ENCODE results near the gene KIAA0319L.
"Not testable (repeated sequence)": the region's sequence is repeated elsewhere in the genome, so short reads cannot be mapped to it uniquely, and the experiment has no call there.

The KIAA0319L gene

DNA sequence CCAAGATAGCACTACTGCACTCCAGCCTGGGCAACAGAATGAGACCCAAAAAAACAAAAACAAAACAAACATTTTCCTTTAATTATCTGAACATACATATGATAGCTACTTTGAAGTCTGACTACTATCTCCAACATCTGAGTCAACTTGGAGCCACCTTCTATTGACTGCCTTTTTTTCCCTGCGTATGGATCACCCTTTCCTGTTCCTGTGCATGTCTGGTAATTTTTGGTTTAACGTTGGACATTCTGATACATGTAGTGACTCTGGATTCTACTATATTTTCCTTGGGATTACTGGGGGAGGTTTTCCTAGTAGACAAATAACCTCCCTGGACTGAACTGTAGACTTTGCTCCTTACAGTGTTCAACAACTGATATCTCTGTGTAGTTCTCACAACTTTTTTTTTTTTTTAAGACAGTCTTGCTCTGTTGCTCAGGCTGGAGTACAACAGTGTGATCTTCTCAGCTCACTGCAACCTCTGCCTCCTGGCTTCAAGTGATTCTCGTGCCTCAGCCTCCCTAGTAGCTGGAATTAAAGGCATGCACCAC lies 70.3 kb downstream of the KIAA0319L start:
- DNase-seq (ENCODE audit: low read depth) = no peak

DNA sequence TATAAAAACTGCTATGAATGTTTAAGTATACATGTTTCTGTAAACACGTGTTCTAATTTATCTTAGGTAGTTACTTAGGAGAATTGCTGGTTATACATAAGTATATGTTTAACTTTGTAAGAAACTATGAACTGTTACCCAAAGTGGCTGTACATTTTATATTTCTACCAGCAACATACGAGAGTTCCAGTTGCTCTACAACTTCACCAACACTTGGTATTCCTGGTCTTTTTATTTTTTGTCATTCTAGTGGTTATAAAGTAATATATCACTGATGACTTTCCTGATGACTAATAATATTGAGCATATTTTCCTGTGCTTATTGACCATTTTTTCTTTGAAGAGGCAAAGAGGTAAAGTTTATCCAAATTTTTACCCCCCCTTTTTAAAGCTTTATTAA lies 76.0 kb downstream of the KIAA0319L start:
- no peak for DNase-seq (ENCODE audit: low read depth)

DNA sequence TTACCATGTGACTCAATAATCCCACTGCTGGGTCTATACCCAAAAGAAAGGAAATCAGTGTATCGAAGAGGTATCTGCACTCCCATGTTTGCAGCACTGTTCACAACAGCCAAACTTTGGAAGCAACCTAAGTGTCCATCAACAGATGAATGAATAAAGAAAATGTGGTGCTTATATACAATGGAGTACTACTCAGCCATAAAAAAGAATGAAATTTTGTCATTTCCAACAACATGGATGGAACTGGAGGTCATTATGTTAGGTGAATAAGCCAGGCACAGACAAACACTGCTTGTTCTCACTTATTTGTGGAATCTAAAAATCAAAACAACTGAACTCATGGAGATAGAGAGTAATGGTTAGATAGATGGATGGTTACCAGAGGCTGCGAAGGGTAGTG lies 79.3 kb downstream of the KIAA0319L start:
- DNase-seq (ENCODE audit: low read depth) = no peak

DNA sequence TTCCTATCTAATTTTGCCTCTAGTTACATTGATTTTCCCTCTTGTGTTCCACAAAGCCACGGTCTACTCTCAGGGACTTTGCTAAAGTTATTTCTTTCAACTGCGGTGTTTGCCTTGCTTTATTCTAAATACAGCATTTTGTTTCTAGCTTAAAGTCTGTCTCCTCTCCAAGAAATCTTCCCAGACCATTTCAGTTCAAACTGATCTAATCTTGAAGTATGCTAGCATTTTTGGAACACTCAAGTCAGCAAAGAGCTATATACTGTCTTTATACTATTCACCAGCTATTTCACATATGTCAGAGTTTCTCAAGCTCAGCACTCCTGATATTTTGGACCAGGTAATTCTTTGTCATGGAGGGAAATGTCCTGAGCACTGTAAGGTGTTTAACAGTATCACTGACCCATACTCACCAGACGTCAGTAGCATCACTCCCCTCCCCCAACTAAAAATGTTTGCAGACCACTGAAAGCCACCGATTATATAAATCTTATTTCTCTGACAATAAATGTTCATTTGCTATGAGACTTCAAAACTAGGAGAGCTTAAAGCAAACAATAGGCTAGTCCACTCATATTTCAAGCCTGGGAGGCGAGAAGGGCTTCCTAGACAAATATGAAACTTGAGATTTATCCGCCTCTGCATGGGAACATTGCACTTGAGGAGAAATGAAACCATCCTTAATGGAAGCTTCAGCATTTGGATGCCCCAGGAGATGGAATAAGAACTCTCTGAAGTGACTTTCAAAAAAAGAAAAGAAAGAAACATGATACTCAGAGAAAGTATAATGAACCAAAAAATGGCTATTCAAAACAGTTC lies 81.1 kb downstream of the KIAA0319L start:
- no peak for DNase-seq (ENCODE audit: low read depth)

DNA sequence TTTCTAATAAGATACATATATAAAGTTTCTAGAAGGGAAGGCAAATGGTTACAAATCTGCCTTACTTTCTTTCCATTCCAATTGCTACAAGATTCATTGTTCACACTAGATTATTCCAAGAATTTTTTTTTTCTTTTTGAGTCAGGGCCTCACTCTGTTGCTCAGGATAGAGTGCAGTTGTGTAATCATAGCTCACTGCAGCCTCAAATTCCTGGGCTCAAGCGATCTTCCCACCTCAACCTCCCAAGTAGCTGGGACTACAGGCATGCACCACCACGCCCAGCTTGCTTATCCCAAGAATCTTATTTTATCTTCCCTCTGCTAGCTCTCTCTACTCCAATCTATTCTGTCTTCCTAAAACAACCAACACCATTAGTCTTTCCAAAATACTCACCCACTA lies 81.8 kb downstream of the KIAA0319L start:
- DNase-seq (ENCODE audit: low read depth) = no peak

DNA sequence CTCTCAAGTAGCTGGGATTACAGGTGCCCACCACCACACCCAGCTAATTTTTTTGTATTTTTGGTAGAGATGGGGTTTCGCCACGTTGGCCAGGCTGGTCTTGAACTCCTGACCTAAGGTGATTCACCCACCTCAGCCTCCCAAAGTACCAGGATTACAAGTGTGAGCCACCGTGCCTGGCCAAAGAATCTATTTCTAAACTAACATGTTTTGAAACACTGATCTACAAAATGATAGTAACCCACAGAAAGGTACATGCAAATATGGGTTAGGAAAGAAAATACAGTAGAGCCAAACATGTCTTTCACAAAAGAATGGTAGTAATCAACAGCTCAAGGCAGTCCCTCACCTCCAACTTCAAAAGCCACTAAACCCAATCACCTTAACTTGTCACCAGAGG lies 84.0 kb downstream of the KIAA0319L start:
- DNase-seq (ENCODE audit: low read depth) = not testable (repeated sequence)

DNA sequence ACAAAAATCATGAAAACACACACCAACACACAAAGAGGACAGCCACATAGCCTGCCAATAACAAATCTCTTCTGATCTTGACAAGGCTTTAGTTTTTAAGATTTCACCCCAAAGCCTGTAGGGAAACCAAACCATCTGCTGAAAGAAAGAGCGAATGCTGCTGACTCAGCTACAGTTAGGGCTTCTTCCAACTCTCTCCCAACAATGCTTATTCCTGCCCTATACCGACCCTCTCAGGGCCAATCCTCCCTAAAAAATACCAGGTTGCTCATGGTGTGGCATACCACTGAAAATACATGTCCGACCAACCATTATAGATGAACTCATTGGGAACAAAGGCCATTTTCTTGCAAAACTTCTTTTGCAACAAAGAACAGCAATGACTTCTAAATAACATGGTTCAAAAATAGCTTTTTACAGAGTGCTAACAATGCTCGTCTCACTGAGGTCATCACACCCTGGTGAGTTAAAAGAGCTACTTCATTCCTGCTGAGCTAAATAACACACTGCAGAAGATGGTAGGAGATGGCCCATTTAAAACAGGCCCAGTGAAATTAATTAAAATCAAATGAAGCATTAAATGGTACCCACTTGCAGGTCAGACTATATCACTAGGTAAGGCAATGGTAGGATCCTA lies 86.1 kb downstream of the KIAA0319L start:
- no peak for DNase-seq (ENCODE audit: low read depth)

DNA sequence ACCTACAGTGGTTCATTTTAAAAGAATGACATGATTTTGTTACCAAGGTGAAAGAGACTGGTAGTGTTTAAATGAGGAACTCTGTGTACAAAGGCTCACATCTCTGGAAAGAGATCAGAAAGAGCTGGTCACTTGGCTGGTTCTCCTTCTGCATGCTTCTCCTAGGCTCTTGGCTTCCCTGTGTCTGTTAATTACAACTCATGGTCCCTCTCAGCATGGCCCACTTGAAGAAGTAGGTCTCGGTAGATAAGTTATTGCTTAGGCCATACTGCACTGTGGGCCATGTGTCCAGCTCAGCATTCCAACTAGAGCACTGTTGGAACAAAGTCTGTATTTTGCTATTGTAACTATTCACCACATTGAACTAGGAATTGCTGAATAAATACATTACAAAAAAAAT lies 91.1 kb downstream of the KIAA0319L start:
- DNase-seq (ENCODE audit: low read depth) = no peak

DNA sequence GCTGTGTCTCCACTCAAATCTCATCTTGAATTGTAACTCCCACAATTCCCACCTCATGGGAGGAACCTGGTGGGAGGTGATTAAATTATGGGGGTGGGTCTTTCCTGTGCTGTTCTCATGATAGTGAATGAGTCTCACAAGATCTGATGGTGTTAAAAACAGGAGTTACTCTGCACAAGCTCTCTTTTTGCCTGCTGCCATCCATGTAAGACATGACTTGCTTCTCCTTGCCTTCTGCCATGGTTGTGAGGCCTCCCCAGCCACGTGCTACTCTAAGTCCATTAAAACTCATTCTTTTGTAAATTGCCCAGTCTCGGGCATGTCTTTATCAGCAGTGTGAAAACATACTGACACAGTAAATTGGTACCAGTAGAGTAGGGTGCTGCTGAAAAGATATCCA lies 93.5 kb downstream of the KIAA0319L start:
- not testable (repeated sequence) for DNase-seq (ENCODE audit: low read depth)

DNA sequence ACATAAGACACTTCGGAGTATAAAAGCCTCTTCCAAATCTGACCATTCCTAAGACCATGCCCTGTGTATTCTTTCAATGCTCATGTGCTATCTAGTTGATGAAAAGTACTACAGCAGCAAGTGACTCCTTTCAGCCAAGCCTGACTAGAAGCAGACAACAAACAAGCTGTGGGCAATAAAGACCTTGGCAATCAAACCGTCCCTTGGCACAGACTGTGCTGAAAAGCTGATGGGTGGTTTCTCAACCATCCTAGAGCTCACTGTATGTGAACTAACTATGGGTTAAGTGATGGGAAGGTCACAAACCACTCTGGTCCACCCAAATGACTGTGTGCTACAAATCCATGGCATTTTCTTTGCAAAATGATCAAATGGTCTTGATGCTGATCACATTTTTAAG lies 94.0 kb downstream of the KIAA0319L start:
- no peak for DNase-seq (ENCODE audit: low read depth)

DNA sequence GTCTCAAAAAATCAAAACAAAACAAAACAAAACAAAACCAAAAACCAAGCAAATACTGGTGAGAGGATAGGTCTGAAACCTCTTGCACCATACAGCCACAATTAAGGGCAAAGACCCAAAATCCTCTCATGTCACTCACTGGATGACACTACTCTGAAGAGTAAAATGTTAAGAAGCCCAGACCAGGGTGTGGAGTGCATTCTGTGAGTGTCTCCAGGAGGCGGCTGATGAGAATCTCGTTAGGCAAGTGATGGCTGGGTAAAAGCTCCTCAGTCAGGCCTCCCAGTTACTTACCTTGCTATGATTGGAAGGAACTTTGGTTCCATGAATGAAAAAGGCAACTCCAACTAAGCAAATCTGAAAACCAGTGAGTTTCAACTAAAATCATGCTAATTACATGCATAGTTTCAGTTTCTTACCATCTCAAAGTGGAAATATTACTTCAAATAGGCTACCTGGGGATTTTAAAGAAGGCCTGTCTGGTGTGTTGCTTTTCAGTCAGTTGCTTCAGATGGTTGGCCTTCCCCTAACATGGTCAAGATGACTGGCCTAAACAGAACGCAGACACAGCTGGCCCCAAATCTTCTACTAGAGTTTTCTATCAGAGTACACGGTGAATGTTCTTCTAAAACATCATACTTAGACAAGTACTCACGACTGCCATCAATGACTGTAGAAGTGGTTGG lies 95.1 kb downstream of the KIAA0319L start:
- no peak for DNase-seq (ENCODE audit: low read depth)

DNA sequence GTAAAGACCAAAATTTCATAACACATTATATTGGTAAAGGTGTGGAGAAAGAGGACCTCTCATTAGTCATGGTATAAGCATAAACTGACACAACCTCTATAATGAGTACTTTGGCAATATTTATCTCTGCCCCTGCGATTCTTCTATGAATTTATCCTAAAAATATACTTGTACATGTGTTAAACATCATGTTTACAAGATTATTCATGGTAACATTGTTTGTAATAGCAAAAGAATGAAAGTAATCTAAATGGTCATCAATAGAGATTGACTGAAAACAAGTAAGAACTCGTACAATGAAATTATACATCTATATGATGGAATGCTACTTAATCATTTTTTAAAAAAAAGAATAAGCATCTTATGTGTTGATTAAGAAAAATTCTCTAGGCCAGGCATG lies 96.4 kb downstream of the KIAA0319L start:
- DNase-seq (ENCODE audit: low read depth) = no peak

DNA sequence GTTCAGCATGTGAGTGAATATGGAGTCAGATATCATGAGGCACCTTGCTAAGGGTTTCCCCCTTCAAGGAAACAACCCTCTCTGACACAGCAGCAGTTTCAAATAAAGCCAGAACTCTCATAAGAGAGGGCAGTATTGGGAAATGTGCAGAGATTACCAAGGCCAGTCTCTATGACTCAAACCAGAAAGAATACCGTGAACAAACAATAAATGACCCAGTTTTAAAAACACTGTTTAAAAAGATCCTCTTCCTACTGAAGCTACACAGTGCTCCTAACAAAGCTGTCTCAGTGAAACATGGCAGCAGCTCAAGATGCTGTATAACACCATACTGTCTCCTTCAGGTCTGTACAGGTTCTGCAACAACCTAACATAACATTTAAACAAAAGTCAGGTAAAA lies 102.6 kb downstream of the KIAA0319L start:
- peak; percentile 52 for DNase-seq (ENCODE audit: low read depth)

DNA sequence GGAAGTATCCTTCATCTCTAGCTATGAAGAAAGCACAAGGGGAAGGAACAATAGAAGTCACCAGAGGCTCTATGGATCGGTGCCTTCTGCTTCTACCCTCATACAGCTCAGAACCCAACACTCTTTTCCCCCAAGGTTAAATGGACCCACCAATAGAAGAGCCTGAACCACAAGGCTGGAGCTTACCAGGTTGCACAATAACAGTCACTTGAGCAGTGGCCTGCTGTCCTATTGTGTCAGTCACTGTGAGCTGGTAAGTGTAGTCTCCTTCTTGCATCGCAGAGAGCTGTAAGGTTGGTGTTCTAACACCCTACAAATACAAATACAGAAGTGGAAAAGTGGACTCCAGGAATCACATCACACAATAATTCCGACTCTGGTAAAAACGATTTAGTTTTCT lies 103.0 kb downstream of the KIAA0319L start:
- DNase-seq (ENCODE audit: low read depth) = no peak

DNA sequence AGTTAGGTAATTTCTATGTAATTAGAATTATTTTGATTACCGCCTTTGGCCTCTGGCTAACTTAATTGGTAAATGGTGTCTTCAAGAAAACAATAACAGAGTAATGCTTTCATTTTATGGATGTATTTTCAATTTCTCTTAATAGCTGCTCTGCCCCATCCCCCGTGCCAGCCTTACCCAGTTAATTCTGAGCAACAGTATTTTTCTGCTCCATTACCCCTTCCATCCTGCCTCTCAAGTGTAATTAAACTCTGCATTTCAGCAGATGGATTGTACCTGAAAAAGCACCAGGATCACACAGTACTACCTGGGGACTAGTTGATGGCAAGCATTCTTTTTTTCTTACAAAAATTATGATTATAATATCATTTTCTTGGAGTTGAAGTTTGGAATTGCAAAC lies 104.2 kb downstream of the KIAA0319L start:
- DNase-seq (ENCODE audit: low read depth) = no peak

DNA sequence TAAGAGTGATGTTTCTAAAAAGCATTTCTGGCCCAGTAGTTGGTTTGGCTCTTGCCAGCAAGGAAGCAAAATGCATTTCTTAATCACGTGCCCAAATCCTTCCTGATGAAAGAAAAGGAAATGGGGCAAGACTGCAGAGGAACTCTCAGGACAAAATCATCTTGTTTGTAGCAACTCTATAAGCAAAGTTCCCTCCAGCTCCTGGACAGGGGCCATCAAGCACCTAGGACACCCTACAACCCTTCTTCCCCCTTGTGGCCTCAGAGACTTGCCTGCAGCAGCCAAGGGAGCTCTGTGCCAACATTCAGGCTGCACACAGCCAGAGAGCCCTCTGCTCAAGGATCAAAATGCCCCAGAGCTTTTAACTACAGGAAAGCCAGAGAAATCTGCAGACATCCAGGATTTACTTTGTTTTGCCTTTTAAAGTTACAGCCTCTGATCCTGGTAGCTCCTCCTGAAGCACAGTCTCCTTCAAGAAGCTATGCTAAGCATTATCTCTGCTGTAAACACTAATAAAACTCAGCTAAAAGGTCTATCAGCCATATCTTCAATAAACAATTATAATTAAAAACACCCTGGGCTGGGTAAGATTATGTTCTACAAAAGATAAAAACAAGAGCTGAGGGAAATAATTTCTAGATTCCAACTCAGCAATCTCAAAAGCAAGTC lies 105.0 kb downstream of the KIAA0319L start:
- no peak for DNase-seq (ENCODE audit: low read depth)

DNA sequence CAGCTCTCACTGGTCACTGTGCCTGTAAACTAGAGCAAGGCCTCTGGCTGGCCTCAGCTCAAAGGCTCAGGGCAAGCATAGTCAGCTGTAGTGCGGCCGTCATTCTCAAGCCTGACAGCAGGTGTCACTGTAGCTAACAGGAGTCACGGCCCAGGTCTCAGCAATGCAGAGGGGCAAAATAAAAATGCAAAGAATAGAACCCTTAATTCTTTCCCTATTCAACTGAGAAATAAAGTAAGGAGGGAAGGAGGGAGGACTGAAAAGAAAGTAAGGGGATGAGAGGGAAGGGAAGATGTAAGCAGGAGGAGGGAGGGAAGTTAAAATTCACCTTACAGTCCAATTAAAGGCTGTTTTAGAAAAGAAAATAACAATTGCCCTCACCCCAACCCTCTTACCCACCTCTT lies 106.1 kb downstream of the KIAA0319L start:
- peak; percentile 31 for DNase-seq (ENCODE audit: low read depth)

DNA sequence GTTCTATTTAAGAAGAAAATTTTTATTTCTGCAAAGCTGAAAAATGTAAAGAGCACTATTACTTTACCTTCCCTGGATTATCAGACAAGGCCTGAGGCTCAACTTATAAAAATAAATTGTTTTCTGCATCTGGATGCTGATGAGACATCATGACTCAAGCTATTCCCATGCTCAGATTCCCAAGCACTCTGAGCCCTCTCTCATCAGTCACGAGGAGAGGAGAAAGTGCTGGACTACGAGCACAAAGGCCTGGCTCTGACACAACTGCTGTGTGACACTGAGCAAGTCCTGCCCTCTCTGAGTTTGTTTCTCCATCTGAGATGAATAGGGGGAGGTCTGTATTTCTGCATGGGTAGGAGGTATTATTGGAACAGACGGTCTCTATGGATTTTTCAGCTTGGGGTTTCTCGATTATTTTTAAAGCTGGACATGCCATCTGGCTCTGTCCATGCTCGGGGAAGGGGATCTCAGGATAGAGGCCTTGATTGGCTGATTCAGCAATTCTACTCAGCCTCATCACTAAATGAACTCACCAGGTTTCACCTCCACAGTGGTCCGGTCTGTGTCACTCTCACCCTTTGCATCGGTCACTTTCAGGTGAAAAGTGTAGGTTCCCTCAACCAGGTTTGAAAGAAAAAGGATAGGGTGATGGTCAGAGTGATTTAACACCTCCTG lies 107.7 kb downstream of the KIAA0319L start:
- DNase-seq (ENCODE audit: low read depth) = peak; percentile 94

DNA sequence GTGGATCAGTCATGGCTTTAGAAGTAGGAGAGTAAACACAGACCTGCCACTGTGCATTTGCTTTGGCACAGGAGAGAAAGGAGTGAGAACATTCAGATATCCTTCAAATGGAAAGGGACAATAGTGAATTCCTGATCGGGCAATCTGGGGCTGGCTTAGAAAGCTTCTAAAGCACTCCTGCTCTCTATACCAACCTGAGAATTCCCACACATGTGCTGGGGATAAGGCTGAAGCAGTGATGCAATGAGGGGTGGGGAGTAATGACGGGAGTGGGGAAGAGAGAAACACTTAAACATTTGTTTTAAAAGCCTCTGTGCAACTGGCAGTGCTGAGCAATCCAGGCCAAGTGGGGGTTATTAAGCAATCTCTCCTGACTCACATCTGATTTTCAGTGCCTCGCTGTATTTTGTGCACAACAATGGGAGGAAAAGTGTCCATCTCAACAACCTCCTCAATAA lies 108.8 kb downstream of the KIAA0319L start:
- peak; percentile 89 for DNase-seq (ENCODE audit: low read depth)

DNA sequence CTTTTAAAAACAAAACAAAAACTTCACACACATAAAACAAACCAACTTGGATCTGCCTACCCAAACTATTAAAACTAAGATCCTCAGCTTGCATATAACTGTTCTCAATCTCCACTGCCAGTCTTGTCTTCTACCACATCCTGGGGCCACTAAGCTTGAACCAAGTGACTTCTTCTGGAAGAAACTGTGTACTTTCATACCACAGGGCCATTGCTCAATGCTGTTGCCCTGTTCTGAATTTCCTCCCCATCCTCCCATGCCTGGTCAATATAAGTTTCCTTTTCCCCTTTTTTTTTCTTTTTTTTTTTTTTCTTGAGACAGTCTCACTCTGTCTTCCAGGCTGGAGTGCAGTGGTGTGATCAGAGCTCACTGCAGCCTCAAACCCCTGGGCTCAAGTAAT lies 109.9 kb downstream of the KIAA0319L start:
- DNase-seq (ENCODE audit: low read depth) = no peak

DNA sequence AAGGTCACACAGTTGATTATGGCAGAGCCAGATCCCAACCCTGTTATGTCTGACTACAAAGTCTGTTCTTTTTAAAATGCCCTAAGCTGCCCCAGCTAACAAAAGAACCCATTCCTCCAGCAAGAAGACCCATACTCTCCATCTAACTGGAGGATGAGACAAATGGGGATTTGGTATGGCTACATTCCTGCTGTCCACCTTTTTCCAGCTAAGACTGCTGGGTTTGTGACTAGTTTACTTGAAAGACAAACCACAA lies 112.8 kb downstream of the KIAA0319L start:
- DNase-seq (ENCODE audit: low read depth) = no peak

Measured in non-pigmented ciliary epithelial cell (primary cell).